ENCODE measurements around the gene HHATL.

The HHATL gene

DNA sequence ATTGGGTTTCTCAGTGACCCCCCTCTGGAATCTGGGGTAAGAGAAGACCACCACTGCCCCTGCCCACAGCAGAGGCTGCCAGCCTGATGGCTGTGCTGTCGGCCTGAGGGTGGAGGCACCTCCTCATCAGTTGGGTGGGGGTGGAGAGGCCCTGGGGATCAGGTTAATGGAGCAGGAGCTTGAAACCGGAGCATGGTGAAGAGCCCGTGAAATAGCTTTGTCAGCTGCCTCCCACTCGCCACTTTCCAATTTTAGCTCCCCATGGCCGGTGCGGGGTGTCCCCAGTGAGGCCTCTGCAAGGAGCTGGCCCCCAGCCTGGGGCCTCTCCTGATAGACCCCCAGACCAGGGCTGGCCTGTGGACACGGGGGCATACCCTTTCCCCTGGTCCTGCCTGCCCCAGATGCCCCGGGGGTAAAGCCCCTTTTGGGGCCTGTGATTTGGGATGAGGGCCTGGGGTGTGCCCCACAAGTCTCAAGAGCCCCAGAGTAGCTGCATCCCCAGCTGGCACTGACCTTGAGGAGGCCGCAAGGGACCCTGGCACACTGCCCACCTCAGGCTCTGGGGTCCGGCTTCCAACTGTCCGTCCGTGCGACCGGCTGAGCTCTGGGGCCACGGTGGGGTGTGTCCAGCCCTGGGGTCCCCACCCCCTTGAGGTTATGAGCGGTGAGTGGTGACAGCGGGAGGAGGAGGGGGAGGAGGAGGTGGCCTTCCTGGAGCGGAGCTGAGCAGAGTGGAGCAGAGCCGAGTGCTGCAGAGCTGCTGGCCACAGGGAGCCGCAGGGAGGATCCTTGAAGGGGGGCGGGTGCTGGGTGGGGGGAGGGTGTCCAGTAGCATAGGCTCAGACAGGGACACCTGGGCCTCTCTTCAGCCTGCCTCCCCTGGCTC lies at the start of gene HHATL:
HHATL (minus strand) TSS at position 733 of the 886 bp plus-strand sequence. CDS start 1,972 bp downstream, outside the sequence.
- no peak for DNase-seq

GRCh38 chr3:42751609-42752008 lies 49.0 kb upstream of the HHATL start:
- no peak for DNase-seq

DNA sequence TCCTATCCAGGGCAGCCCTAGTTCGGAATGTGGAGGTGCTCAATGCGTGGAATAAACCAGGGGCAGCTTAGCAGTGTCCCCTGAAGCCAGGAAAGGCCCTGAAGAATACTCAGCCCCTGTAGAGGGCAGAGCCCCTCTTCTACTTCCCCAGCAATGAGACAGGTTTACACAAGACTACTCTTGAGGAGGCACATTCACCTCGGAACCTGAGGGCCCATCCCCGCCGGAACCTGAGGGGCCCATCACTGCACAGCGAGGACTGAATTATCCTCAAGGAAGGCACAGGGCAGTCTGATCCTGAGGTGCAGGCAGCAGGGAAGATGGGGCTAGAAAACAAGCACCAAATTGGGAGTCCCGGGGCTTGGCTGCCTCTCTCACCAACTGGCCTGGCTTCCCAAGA lies 48.2 kb upstream of the HHATL start:
- no peak for DNase-seq

DNA sequence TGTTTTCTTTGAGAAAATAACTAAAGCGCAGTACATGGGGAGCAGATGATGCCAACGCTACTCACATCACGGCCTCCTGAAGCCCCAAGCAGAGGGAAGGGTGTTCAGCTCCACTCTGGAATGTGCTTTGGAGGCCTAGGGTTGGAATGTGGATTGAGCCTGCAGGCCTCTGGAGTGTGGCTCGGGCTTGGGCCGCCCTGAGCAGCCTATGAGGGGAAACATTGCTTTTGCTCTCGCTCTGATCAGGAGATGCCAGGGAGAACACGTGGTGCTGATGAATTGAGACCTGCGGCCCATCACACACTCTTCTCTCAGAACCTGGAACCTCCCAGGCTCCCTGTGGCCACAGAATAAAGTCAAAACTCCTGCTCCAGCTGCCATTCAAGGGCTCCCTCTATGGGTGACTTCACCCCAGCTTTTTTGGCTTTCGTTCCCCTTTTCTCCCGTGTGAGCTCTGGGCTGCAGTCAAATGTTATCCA lies 47.2 kb upstream of the HHATL start:
- DNase-seq = no peak

DNA sequence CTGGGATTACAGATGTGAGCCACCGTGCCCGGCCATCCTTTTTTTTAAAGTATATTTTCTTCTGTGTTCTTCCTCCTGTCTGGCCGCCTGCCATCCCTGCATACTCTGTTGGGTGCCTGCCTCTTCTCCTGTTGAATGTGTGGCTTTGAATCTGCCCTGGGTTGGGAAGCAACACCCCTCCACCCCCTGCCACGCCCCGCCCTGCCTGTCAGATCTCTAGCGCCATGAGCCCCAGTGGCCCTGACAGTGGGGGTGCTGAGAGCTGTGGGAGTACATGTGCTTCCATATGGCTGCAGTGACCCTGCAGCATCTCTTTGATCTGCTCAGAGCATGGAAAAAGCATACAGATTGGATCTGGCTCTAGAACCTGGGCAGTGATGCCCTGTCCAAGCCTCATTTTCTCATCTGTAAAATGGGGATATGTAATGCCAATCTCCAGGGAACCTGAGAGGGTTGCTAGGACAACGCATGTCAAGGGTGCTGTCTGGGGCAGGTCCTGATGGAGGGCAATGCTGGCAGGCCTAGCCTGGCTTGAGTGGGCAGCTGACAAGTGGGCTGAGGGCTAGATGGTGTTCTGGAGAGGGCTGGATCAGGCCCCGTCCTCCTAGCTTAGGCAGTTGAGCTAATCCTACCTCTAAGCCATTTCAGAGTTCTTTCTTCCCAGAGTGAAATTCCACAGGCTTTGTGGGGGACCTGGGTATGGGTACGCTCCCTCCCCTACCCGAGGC lies 46.6 kb upstream of the HHATL start:
- DNase-seq = no peak

- DNase-seq = peak in 1 of 2 donors; percentile 17
Measured at GRCh38 chr3:42747581-42747980, 45.0 kb upstream of the HHATL start.

DNA sequence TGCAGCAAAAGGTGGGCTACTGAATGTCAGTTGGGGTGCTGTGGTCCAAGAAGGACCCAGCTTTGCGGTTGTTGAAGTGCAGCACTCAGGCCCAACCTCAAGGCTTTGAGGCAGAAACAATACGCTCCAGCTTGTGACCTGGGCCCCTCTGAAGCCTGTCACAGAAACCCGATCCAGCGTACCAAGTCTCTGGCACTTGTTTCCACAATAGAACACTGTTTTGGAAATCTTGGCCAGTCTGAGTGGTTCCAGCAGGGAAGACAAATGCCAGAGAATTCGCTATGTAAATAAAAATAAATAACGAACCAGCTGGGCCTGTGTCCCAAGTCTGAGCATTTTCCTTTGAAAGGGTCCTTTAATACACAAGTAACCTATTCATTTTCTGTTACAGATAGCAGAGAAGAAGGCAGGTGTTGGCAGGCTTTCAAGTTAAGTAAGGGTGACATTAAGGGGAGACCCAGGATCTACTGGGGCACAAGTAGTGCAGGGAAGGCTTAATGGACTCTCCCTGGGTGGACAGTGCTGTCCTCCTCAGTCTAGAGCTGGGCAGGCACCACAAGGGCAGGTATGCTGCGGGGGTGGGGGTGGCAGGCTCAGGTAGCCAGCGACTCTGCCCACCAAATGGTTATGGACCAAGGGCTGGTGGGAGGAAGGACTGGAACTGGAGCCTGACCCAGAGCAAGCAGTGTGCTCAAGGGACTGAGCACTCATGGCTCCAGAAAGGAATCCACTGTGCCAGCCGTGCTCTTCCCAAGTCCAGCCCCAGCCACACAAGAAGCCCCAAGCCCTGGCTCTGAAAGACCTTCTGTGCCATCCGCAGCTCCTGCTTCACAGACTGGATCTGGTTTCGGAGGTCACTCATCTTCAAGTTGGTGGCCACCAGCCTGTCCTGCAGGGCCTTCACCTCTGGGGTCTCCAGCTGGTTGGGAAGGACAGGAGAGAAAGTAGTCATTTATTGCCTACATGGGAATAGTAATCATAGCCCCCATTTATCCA lies 44.2 kb upstream of the HHATL start:
- no peak for DNase-seq

- peak in 1 of 2 donors; percentile 3 for DNase-seq
Measured at GRCh38 chr3:42745776-42746454, 43.3 kb upstream of the HHATL start.

DNA sequence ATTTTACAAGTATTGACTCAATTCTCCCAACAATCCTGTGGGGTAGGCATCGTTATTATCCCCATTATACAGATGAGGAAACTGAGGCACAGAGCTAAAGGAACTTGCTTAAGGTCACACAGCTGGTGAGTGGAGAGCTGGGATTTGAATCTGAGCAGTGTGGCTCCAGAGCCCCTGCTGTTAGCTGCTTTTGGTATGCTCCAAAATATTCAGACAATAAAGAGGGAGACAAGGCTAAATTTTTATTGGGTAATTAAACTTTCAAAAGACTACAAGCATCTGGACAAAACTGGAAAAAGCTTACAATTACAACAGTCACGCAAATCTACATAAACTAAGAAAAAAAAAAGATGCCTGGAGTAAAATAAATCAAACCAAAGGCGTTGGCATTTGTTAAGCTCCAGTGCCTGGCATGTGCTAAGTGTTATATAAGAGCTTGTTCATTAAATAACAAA lies 42.7 kb upstream of the HHATL start:
- DNase-seq = no peak

- no peak for DNase-seq
Measured at GRCh38 chr3:42743204-42743995, 40.8 kb upstream of the HHATL start.

DNA sequence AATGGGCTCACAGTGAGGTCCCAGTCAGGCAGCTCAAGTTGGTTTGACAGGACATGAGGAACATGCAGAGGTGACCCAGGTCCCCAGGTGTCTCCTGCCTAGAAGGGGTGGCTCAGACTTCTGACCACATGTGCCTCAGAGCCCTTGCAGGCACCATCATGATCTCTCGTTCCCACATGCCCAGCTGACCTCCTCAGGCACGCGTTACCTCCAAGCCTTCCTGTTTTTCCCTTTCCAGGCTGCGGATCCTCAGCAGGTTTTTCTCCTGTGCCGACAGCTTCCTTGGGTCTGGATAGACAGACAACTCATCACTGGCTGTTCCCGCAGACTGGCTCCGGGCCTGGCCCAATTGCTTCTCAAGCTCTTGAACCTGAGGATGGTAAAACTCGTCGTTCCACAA lies 40.1 kb upstream of the HHATL start:
- DNase-seq = no peak

- DNase-seq = no peak
Measured at GRCh38 chr3:42742259-42742658, 39.7 kb upstream of the HHATL start.

DNA sequence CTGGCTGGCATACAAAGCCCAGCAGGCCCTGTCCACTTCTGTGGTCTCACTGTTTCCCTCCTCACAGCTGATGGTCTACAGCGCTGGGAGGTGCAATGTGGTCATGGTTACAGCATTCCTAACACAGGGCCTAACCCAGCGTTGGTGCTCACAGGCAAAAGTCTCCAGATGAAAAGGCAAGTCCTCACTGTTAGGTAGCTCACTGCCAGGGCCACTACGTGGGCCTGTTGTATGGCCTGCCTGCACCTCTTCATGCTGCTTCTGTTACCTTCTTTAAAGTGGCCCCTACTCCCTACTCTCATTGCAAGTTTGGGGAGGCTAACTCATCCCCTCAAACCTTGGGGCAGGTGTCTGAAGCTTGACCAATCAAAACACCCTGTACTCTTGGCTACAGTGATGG lies 39.2 kb upstream of the HHATL start:
- DNase-seq = no peak

- no peak for DNase-seq
Measured at GRCh38 chr3:42739401-42740158, 37.0 kb upstream of the HHATL start.

DNA sequence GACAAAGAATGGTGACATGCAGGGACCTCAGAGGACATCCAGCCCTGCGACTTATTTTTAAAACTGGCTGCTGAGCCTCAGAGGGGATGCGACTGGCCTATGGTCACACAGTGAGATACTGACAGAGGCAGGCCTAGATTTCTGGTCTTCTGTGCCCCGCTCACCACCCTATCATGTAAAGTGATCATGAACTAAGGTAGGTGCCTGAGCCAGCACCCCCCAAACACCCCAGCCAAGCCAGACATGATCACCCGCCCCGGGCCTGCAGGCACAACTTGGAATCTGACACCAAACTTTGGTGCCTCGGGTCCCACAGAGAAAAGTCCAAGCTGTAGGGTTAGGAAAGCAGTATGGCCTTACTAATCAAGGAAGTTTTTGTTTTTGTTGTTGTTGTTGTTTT lies 33.9 kb upstream of the HHATL start:
- DNase-seq = no peak

DNA sequence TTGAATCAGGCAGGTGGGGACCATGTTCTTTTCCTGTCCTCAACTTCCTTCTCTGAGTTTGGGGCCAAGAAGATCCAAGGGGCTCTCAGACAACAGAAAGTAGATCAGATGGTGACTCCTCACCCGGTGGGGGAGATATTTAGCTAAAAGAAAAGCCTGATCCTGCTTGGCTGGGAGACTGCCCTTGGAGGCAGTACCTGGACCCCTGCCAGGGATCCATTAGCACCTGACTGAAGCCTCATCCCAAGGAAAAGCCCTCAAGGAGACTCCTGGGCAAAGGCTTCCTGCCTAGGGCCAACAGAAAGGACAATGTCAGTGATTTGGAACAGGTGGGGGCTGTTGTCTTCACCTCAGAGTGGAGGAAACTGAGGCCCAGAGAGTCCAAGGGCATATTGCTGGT lies 33.5 kb upstream of the HHATL start:
- DNase-seq = no peak

DNA sequence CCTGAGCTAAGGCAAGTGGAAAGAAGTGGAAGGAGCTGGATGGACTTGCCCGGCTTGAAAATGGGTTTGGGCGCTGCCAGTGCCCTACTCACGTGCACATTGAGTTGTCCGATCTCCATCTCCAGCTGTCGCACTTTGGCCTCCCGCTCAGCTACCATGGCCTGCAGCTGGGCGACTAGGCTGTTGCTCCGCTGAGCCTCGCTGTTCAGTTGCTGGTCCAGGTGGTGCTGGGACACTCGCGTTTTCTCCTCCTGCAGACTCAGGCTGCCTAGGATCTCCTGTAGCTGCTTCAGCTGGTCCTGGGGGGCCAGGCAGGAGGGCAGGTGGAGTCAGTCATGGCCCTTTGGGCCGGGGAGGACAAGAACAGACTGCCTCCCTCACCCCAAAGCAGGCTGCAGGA lies 33.0 kb upstream of the HHATL start:
- DNase-seq = no peak

- no peak for DNase-seq
Measured at GRCh38 chr3:42735019-42735418, 32.4 kb upstream of the HHATL start.

DNA sequence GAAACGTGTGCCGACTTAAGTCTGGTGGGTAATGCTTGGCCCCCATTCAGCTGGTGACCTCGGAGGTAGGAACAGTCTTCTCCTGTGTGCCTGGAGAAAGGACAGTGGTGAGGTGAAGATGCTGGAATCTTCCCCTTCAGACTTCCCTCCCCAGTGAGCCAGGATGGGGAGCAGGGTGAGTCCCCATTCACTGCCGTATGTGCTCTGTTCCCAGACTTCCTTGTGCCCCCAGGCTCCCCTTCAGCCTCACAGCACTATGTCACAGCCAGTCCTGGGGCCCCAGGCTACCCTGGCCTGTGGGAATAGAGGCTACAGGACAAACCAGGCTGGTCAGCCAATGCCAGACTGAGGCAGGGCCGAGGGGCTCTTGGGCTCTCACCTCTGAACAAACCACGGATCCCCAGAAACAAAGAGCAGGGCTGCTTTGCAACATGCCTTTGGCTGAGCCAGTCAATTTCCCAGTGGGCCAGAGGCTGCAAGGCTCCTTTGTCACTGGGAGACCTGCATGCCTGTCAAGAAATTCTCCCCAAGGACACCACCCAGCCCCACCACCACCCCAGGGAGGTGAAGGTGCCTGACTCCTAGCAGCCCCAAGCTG lies 31.8 kb upstream of the HHATL start:
- DNase-seq = no peak

All from stimulated activated CD4-positive, alpha-beta T cell treated with anti-CD3 and anti-CD28 coated beads, Interleukin-2, amount 100 ng/mL, for 24 hours (primary cell).